Nephron (organoid): ENCODE data around the gene MEI1.
"Not testable (repeated sequence)": the region's sequence is repeated elsewhere in the genome, so short reads cannot be mapped to it uniquely, and the experiment has no call there.

Experiments used
- H3K27ac Mint-ChIP-seq, 3 experiments: 2 replicates each; pipeline ENCODE4 v1.8.0; 2020; ENCODE audit warnings: mixed read lengths in 3 of 3, mild to moderate bottlenecking in 2 of 3, moderate library complexity in 1 of 3
- H3K27me3 Mint-ChIP-seq: 2 replicates; pipeline ENCODE4 v1.8.0; 2021; ENCODE audit warnings: low read depth, mild to moderate bottlenecking, moderate library complexity, mixed read lengths
- H3K36me3 Mint-ChIP-seq: 2 replicates; pipeline ENCODE4 v1.8.0; 2020; ENCODE audit warnings: low read depth, mixed read lengths
- H3K4me1 Mint-ChIP-seq: 2 replicates; pipeline ENCODE4 v1.8.0; 2020; ENCODE audit warnings: mixed read lengths
- H3K4me3 Mint-ChIP-seq, 3 experiments: 2 replicates each; pipeline ENCODE4 v1.8.0; 2020; ENCODE audit warnings: mild to moderate bottlenecking in 3 of 3, mixed read lengths in 3 of 3, moderate library complexity in 2 of 3
- H3K9me3 Mint-ChIP-seq: 2 replicates; pipeline ENCODE4 v1.8.0; 2020; ENCODE audit warnings: mixed read lengths
- CTCF ChIP-seq, 3 experiments: fragments of 200-600 bp; sonication (generic); IDR thresholded peaks; one replicate each; pipeline ENCODE4 v1.5.0; 2021; ENCODE audit warnings: antibody characterized with exemption in 3 of 3; ENCODE audit not compliant: unreplicated experiment in 3 of 3

Gene MEI1

GRCh38 chr22:41664490-41664889, 34.8 kb upstream of the MEI1 start:
- Mint-ChIP-seq H3K4me3 (no peak overlapping the region), H3K27me3 (no peaks in the 10 kb centered on the region), H3K4me1 (peaks cover 8% of the 10 kb centered on the region), H3K27ac (no peak overlapping the region), H3K9me3 (no peaks in the 10 kb centered on the region), H3K36me3 (peaks cover 43% of the 10 kb centered on the region)
- TF ChIP-seq CTCF (IDR thresholded peaks at IDR 0.05; ENCODE audit: unreplicated experiment in 3 of 3) = no peak

GRCh38 chr22:41664951-41665350, 34.4 kb upstream of the MEI1 start:
- H3K4me3 Mint-ChIP-seq = no peak overlapping the region
- peaks cover 40% of the 10 kb centered on the region for H3K36me3 Mint-ChIP-seq
- H3K27ac Mint-ChIP-seq = no peak overlapping the region
- H3K4me1 Mint-ChIP-seq = peaks cover 8% of the 10 kb centered on the region
- H3K27me3 Mint-ChIP-seq = no peaks in the 10 kb centered on the region
- no peak for TF ChIP-seq CTCF (IDR thresholded peaks at IDR 0.05; ENCODE audit: unreplicated experiment in 3 of 3)
- no peaks in the 10 kb centered on the region for H3K9me3 Mint-ChIP-seq

- no peaks in the 10 kb centered on the region for H3K9me3 Mint-ChIP-seq
- H3K4me3 Mint-ChIP-seq = no peak overlapping the region
- peaks cover 8% of the 10 kb centered on the region for H3K4me1 Mint-ChIP-seq
- H3K36me3 Mint-ChIP-seq = peaks cover 21% of the 10 kb centered on the region
- H3K27ac Mint-ChIP-seq = peak overlapping the region; percentile 31 to 72 (median 57)
- TF ChIP-seq CTCF (IDR thresholded peaks at IDR 0.05; ENCODE audit: unreplicated experiment in 3 of 3) = no peak
- no peaks in the 10 kb centered on the region for H3K27me3 Mint-ChIP-seq
These were observed 30.1 kb upstream of the MEI1 start for GRCh38 chr22:41668971-41669911.

- H3K36me3 Mint-ChIP-seq = peaks cover 27% of the 10 kb centered on the region
- H3K4me1 Mint-ChIP-seq, H3K4me3 Mint-ChIP-seq, H3K27me3 Mint-ChIP-seq, H3K9me3 Mint-ChIP-seq, H3K27ac Mint-ChIP-seq: not testable (repeated sequence)
These were observed 27.2 kb upstream of the MEI1 start for GRCh38 chr22:41672096-41672495.

- Mint-ChIP-seq H3K36me3 (peaks cover 32% of the 10 kb centered on the region), H3K27me3 (no peaks in the 10 kb centered on the region), H3K4me1 (no peaks in the 10 kb centered on the region), H3K4me3 (no peak overlapping the region), H3K9me3 (no peaks in the 10 kb centered on the region), H3K27ac (no peak overlapping the region)
- TF ChIP-seq CTCF (IDR thresholded peaks at IDR 0.05; ENCODE audit: unreplicated experiment in 3 of 3) = peak in 1 of 3 experiments; percentile 20
These were observed 26.4 kb upstream of the MEI1 start for GRCh38 chr22:41672780-41673509.

GRCh38 chr22:41674846-41675340, 24.4 kb upstream of the MEI1 start:
- Mint-ChIP-seq H3K9me3 (no peaks in the 10 kb centered on the region), H3K27ac (no peak overlapping the region), H3K36me3 (peaks cover 44% of the 10 kb centered on the region), H3K4me3 (no peak overlapping the region), H3K4me1 (no peaks in the 10 kb centered on the region), H3K27me3 (no peaks in the 10 kb centered on the region)
- no peak for TF ChIP-seq CTCF (IDR thresholded peaks at IDR 0.05; ENCODE audit: unreplicated experiment in 3 of 3)
